GM12878 (cell line): ENCODE data around the gene PTPN14.

Experiments used
- ETV6 ChIP-seq, 2 experiments: fragments of 450-650 bp in 1 of 2; IDR thresholded peaks in 1 of 2; conservative IDR thresholded peaks in 1 of 2; 2 replicates each; pipeline ENCODE4 v1.6.1; 2014; ENCODE audit warnings: antibody characterized with exemption in 1 of 2, borderline replicate concordance in 1 of 2, low read depth in 1 of 2, mild to moderate bottlenecking in 1 of 2, moderate library complexity in 1 of 2
- ZNF217 ChIP-seq: fragments of 450-650 bp; IDR thresholded peaks from 2 replicates; pipeline ENCODE4 v1.6.1; 2017; ENCODE audit warnings: antibody characterized with exemption, mild to moderate bottlenecking

DNA sequence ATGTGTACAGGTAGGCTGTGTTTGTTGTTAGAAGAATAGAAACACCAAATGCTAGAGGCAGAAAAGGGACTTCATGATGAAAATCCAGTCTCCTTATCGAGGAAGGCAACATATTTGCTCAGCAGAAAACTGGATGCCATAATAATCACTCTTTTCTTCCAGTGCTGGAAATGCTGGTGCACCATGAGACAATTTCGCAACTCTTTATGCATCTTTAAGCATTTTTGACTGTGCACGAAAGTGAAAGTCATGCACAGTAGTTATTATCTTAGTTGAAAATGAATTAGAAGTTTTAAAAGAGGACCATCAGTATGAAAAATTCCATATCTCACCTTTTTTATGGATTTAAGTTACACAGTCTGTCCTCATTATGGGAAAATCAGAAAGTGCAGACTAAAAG lies 241.4 kb downstream of the PTPN14 start:
- no peak for TF ChIP-seq ETV6 (conservative IDR thresholded peaks at IDR 0.05 in 1 of 2, IDR thresholded peaks at IDR 0.05 in 1 of 2; ENCODE audit: borderline replicate concordance in 1 of 2, low read depth in 1 of 2)
- TF ChIP-seq ZNF217: no peak
